ENCODE data around the gene KCNK15. TPM values are rescaled to one million over a fixed set of nuclear protein-coding genes. Genes with fewer than 3 reads are reported as not detected.

Gene KCNK15
- polyA plus RNA-seq, 1 donor (not counting 4 experiments of a cell fraction or from before 2014, with no cell fraction given), result not detected

DNA sequence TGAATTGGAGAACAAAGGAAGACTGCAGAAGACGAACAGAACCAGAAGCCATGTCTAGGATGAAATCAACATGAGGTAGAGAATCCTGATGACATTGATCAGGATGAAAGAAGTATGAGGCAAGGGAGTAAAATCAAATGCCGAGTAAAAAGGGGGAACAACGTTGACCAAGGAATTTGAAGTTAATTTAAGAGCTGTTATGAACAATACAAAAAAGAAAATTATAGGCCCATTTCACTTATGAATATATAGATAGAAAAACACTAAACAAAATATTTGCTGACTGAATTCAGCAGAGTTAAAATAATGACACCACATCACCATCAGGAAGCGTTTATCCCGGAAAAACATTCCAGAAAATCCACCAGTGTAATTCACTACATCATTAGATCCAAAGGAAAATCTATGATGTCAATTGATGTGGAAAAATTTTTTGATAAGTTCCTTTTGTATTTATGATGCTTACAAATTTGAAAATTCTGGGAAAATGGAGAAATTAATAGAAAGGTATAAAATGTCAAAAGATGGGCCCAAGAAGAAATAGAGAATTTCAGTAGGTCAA lies 38.6 kb upstream of the KCNK15 start:
- Histone ChIP-seq H2AFZ (ENCODE audit: control insufficient read depth, low read length) (no peak overlapping the region), H3K4me2 (ENCODE audit: control insufficient read depth, extremely low read depth, insufficient read depth, low read depth, low read length) (no peak overlapping the region), H3K36me3 (ENCODE audit: control insufficient read depth in 2 of 2, extremely low read depth in 1 of 2, insufficient read depth in 2 of 2, low read length in 2 of 2) (no peaks in the 10 kb centered on the region), H3K9me3 (ENCODE audit: control insufficient read depth, low read depth, low read length) (no peaks in the 10 kb centered on the region), H3K79me2 (ENCODE audit: control insufficient read depth, insufficient read depth, low read length) (no peaks in the 10 kb centered on the region), H3K9me1 (ENCODE audit: control insufficient read depth, extremely low read depth, insufficient read depth, low read length) (no peaks in the 10 kb centered on the region), H3K4me3 (ENCODE audit: control insufficient read depth in 2 of 3, extremely low read depth in 1 of 3, insufficient read depth in 2 of 3, low read depth in 1 of 3, low read length in 3 of 3) (no peak overlapping the region), H3K27ac (ENCODE audit: control insufficient read depth, insufficient read depth, low read length) (no peak overlapping the region), H3K27me3 (ENCODE audit: control insufficient read depth, extremely low read depth, insufficient read depth, low read length) (no peaks in the 10 kb centered on the region), H3K9ac (ENCODE audit: control insufficient read depth, extremely low read depth, insufficient read depth, low read length) (no peak overlapping the region), H4K20me1 (ENCODE audit: control insufficient read depth, extremely low read depth, insufficient read depth, low read length) (no peaks in the 10 kb centered on the region), H3K4me1 (ENCODE audit: control insufficient read depth, extremely low read depth, insufficient read depth, low read length) (no peaks in the 10 kb centered on the region)
- FAIRE-seq (no peak), DNase-seq (ENCODE audit: low read depth, low spot score) (no peak)
- dilution Hi-C loops (cut with MboI; ENCODE audit: extremely low pct_ligation_motif_present, low sequenced_read_pairs), result no loop called here
- no peak for TF ChIP-seq EZH2 (IDR thresholded peaks at IDR 0.05; ENCODE audit: low read length)
- TF ChIP-seq, protein P1, sequence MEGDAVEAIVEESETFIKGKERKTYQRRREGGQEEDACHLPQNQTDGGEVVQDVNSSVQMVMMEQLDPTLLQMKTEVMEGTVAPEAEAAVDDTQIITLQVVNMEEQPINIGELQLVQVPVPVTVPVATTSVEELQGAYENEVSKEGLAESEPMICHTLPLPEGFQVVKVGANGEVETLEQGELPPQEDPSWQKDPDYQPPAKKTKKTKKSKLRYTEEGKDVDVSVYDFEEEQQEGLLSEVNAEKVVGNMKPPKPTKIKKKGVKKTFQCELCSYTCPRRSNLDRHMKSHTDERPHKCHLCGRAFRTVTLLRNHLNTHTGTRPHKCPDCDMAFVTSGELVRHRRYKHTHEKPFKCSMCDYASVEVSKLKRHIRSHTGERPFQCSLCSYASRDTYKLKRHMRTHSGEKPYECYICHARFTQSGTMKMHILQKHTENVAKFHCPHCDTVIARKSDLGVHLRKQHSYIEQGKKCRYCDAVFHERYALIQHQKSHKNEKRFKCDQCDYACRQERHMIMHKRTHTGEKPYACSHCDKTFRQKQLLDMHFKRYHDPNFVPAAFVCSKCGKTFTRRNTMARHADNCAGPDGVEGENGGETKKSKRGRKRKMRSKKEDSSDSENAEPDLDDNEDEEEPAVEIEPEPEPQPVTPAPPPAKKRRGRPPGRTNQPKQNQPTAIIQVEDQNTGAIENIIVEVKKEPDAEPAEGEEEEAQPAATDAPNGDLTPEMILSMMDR (optimal IDR thresholded peaks at IDR 0.05 in 1 of 3, IDR thresholded peaks at IDR 0.05 in 1 of 3, conservative IDR thresholded peaks at IDR 0.05 in 1 of 3; ENCODE audit: extremely low read depth in 1 of 3, insufficient read depth in 2 of 3, low read length in 3 of 3), result no peak

DNA sequence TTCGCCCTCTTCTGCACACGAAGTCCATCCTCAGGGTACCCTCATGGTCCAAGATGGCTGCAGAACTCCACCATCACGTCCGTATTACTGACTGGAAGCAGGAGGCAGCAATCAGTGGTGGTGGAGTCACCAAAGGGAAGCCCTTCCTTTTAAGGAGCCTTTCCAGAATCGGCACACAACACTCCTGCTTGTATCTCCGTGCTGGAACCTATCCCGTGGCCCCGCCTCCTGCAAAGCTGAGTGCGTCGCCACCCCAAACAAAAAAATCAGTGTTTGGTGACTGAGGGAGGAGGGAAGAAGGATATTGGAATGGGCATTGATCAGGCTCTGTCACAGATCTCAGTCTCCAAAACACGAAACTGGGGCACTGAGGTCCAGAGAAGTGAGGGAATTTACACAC lies 36.3 kb upstream of the KCNK15 start:
- no peaks in the 10 kb centered on the region for H3K27me3 ChIP-seq (ENCODE audit: control insufficient read depth, extremely low read depth, insufficient read depth, low read length)
- FAIRE-seq (no peak), DNase-seq (ENCODE audit: low read depth, low spot score) (no peak)
- H3K27ac ChIP-seq (ENCODE audit: control insufficient read depth, insufficient read depth, low read length), result no peak overlapping the region
- H2AFZ ChIP-seq (ENCODE audit: control insufficient read depth, low read length), result peak overlapping the region; percentile 48
- TF ChIP-seq, protein P1 (optimal IDR thresholded peaks at IDR 0.05 in 1 of 3, IDR thresholded peaks at IDR 0.05 in 1 of 3, conservative IDR thresholded peaks at IDR 0.05 in 1 of 3; ENCODE audit: extremely low read depth in 1 of 3, insufficient read depth in 2 of 3, low read length in 3 of 3), result no peak
- TF ChIP-seq EZH2 (IDR thresholded peaks at IDR 0.05; ENCODE audit: low read length), result no peak
- no peaks in the 10 kb centered on the region for H3K36me3 ChIP-seq (ENCODE audit: control insufficient read depth in 2 of 2, extremely low read depth in 1 of 2, insufficient read depth in 2 of 2, low read length in 2 of 2)
- H4K20me1 ChIP-seq (ENCODE audit: control insufficient read depth, extremely low read depth, insufficient read depth, low read length), result no peaks in the 10 kb centered on the region
- H3K79me2 ChIP-seq (ENCODE audit: control insufficient read depth, insufficient read depth, low read length), result no peaks in the 10 kb centered on the region
- H3K4me2 ChIP-seq (ENCODE audit: control insufficient read depth, extremely low read depth, insufficient read depth, low read depth, low read length), result no peak overlapping the region
- H3K9ac ChIP-seq (ENCODE audit: control insufficient read depth, extremely low read depth, insufficient read depth, low read length), result no peak overlapping the region
- no peaks in the 10 kb centered on the region for H3K9me3 ChIP-seq (ENCODE audit: control insufficient read depth, low read depth, low read length)
- peaks cover 3% of the 10 kb centered on the region for H3K4me1 ChIP-seq (ENCODE audit: control insufficient read depth, extremely low read depth, insufficient read depth, low read length)
- dilution Hi-C loops (cut with MboI; ENCODE audit: extremely low pct_ligation_motif_present, low sequenced_read_pairs), result no loop called here
- H3K4me3 ChIP-seq (ENCODE audit: control insufficient read depth in 2 of 3, extremely low read depth in 1 of 3, insufficient read depth in 2 of 3, low read depth in 1 of 3, low read length in 3 of 3), result no peak overlapping the region
- H3K9me1 ChIP-seq (ENCODE audit: control insufficient read depth, extremely low read depth, insufficient read depth, low read length), result no peaks in the 10 kb centered on the region

Measured in keratinocyte (primary cell).